Measurements from ENCODE around the gene LIMA1. TPM values are rescaled to one million over a fixed set of nuclear protein-coding genes. Genes with fewer than 3 reads are reported as not detected.
A peak's percentile ranks its signal among the peaks of the same experiment; 100 is the strongest.

LIMA1 gene
- total RNA-seq, 1 donor from 2014 or later: 40.9 TPM

- H3K9me3 Mint-ChIP-seq (ENCODE audit: low read depth): peaks cover 4% of the 10 kb centered on the region
- H3K27me3 Mint-ChIP-seq: no peaks in the 10 kb centered on the region
- TF ChIP-seq, protein P1, sequence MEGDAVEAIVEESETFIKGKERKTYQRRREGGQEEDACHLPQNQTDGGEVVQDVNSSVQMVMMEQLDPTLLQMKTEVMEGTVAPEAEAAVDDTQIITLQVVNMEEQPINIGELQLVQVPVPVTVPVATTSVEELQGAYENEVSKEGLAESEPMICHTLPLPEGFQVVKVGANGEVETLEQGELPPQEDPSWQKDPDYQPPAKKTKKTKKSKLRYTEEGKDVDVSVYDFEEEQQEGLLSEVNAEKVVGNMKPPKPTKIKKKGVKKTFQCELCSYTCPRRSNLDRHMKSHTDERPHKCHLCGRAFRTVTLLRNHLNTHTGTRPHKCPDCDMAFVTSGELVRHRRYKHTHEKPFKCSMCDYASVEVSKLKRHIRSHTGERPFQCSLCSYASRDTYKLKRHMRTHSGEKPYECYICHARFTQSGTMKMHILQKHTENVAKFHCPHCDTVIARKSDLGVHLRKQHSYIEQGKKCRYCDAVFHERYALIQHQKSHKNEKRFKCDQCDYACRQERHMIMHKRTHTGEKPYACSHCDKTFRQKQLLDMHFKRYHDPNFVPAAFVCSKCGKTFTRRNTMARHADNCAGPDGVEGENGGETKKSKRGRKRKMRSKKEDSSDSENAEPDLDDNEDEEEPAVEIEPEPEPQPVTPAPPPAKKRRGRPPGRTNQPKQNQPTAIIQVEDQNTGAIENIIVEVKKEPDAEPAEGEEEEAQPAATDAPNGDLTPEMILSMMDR (IDR thresholded peaks at IDR 0.05; ENCODE audit: unreplicated experiment): no peak
- H3K27ac Mint-ChIP-seq: no peak overlapping the region
- H3K36me3 Mint-ChIP-seq (ENCODE audit: insufficient read depth): peaks cover 5% of the 10 kb centered on the region
- H3K4me1 Mint-ChIP-seq (ENCODE audit: low read depth): peaks cover under 1% of the 10 kb centered on the region
- H3K4me3 Mint-ChIP-seq (ENCODE audit: low read depth): no peak overlapping the region
- DNase-seq (ENCODE audit: low spot score, unreplicated experiment): no peak
These were observed 17.4 kb downstream of the LIMA1 start for GRCh38 chr12:50265770-50266524.

DNA sequence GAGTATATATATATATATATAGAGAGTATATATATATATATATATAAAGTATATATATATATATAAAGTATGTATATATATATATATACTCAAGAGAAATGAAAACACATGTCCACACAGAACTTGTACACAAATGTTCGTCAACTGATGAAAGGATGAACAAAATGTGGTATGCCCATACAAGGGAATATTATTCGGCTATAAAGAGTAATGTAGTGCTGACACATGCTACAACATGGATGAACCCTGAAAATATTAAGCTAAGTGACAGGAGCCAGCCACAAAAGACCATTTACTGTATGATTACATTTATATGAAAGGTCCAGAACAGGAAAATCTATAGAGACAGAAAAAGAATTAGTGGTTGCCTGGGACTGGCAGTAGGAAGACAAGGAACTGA is 19.5 kb downstream of the LIMA1 start:
- TF ChIP-seq, protein P1 (IDR thresholded peaks at IDR 0.05; ENCODE audit: unreplicated experiment): no peak
- no peaks in the 10 kb centered on the region for H3K27me3 Mint-ChIP-seq

GRCh38 chr12:50261654-50262053 is 21.7 kb downstream of the LIMA1 start:
- Mint-ChIP-seq H3K4me1 (ENCODE audit: low read depth) (peaks cover 19% of the 10 kb centered on the region), H3K4me3 (ENCODE audit: low read depth) (no peak overlapping the region), H3K27me3 (no peaks in the 10 kb centered on the region), H3K36me3 (ENCODE audit: insufficient read depth) (peaks cover 5% of the 10 kb centered on the region), H3K9me3 (ENCODE audit: low read depth) (peaks cover 4% of the 10 kb centered on the region), H3K27ac (no peak overlapping the region)
- no peak for DNase-seq (ENCODE audit: low spot score, unreplicated experiment)
- TF ChIP-seq, protein P1 (IDR thresholded peaks at IDR 0.05; ENCODE audit: unreplicated experiment): no peak

More for the DNA sequence above, 19.5 kb downstream of the LIMA1 start:
- Mint-ChIP-seq H3K27ac (no peak overlapping the region), H3K9me3 (ENCODE audit: low read depth) (peaks cover 4% of the 10 kb centered on the region), H3K4me3 (ENCODE audit: low read depth) (no peak overlapping the region), H3K4me1 (ENCODE audit: low read depth) (peaks cover 13% of the 10 kb centered on the region), H3K36me3 (ENCODE audit: insufficient read depth) (peaks cover 5% of the 10 kb centered on the region)
- DNase-seq (ENCODE audit: low spot score, unreplicated experiment): no peak

DNA sequence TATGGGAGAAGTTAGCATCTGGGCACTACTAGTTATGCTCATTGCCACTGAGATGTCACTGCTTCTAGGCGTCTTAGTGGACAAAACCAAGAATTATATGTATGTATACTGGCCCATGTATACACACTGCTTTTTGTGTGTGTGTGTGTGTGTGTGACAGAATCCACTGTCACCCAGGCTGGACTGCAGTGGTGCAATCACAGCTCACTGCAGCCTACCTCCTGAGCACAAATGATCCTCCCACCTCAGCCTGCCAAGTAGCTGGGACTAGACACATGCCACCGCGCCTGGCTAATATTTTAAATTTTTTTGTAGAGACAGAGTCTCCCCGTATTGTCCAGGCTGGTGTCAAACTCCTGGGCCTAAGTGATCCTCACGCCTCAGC is 25.2 kb downstream of the LIMA1 start:
- H3K36me3 Mint-ChIP-seq (ENCODE audit: insufficient read depth): no peaks in the 10 kb centered on the region
- no peaks in the 10 kb centered on the region for H3K9me3 Mint-ChIP-seq (ENCODE audit: low read depth)
- no peak for DNase-seq (ENCODE audit: low spot score, unreplicated experiment)
- H3K27ac Mint-ChIP-seq: peak overlapping the region; percentile 37
- H3K4me1 Mint-ChIP-seq (ENCODE audit: low read depth): peaks cover 23% of the 10 kb centered on the region
- no peaks in the 10 kb centered on the region for H3K27me3 Mint-ChIP-seq
- H3K4me3 Mint-ChIP-seq (ENCODE audit: low read depth): no peak overlapping the region
- TF ChIP-seq, protein P1 (IDR thresholded peaks at IDR 0.05; ENCODE audit: unreplicated experiment): no peak

- H3K27ac Mint-ChIP-seq: peak overlapping the region; percentile 37
- peaks cover 23% of the 10 kb centered on the region for H3K4me1 Mint-ChIP-seq (ENCODE audit: low read depth)
- H3K4me3 Mint-ChIP-seq (ENCODE audit: low read depth): no peak overlapping the region
- no peaks in the 10 kb centered on the region for H3K27me3 Mint-ChIP-seq
- no peaks in the 10 kb centered on the region for H3K9me3 Mint-ChIP-seq (ENCODE audit: low read depth)
- TF ChIP-seq, protein P1 (IDR thresholded peaks at IDR 0.05; ENCODE audit: unreplicated experiment): no peak
- no peaks in the 10 kb centered on the region for H3K36me3 Mint-ChIP-seq (ENCODE audit: insufficient read depth)
- no peak for DNase-seq (ENCODE audit: low spot score, unreplicated experiment)
These were observed 25.8 kb downstream of the LIMA1 start for GRCh38 chr12:50257236-50258166.
